Dermis microvascular lymphatic vessel endothelial cell (primary cell): ENCODE results near the gene PSAPL1. TPM values are rescaled to one million over a fixed set of nuclear protein-coding genes. Genes with fewer than 3 reads are reported as not detected.

ENCODE experiments used
- DNase-seq, 2 donors: peaks; one replicate each; pipeline versions ENCODE4 v3.0.0 to v3.0.0-alpha.2; 2010; ENCODE audit warnings: low read depth in 2 of 2
- total RNA-seq: library from RNA; depleted of rRNA; stranded (reverse); fragments of >200 nt; gene quantifications from 2 replicates; pipeline ENCODE4 v1.2.1, GENCODE V29; 2014

Gene PSAPL1
- total RNA-seq, 1 donor from 2014 or later, result not detected

DNA sequence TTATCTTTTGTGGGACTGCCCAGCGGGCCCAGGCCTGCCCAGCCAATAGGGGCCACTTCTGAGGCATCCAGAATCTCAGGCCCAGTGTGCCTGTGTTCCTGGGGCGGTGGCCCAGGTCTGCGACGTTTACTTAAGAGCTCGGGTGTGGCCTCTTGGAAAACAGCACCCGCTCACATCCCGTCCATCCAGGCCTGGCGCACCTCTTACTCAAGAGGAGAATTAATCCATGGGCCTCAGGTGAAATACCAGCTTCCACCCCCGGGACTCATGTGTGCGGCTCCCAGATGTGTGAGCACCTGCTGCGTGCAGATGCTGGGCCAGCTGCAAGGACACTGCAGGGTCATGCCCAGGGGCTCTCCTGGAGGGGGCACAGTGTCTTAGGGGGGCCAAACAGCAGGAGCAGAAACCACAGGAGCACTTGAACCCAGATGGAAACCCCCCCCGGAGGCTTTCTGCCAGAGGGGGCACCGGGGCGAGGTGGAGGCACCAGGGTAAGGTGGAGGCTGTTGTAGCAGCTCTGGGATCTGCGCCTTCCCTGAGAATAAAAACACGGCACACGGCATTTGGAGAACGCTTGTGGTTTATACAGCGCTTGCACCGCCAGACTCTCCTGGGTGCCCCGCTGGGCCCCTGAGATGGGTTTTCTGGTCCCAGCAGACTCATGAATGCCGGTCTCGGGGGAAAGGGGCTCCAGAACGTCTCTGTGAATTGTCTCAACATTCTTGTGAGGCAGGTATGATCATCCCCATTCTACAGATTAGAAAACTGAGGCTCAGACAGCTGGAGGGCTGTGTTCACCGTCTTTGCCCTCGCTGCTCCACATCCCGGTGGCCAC is 2.8 kb downstream of the PSAPL1 start:
- no peak for DNase-seq

GRCh38 chr4:7430965-7431695 is 3.6 kb downstream of the PSAPL1 start:
- DNase-seq, result no peak

GRCh38 chr4:7430368-7430964 is 4.3 kb downstream of the PSAPL1 start:
- no peak for DNase-seq

GRCh38 chr4:7429601-7430078 is 5.1 kb downstream of the PSAPL1 start:
- DNase-seq, result no peak

DNA sequence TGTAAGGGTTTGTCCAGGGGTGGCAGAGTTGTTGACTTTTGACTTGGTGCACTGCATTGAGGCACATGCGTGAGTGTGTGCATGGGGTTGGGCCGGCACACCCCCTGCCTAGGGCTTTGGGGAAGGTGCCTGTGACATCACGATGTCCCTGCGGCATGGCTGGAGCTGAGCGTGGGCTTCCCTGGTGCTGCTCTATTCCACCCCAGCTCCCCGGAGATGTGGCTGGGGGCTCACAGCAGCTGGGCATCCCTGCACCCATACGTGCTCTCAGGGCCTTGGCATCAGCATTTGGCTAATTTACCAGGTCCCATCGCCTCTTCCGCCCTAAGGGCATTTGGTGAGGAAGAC is 5.7 kb downstream of the PSAPL1 start:
- DNase-seq, result no peak

GRCh38 chr4:7428261-7429068 is 6.3 kb downstream of the PSAPL1 start:
- DNase-seq, result no peak

DNA sequence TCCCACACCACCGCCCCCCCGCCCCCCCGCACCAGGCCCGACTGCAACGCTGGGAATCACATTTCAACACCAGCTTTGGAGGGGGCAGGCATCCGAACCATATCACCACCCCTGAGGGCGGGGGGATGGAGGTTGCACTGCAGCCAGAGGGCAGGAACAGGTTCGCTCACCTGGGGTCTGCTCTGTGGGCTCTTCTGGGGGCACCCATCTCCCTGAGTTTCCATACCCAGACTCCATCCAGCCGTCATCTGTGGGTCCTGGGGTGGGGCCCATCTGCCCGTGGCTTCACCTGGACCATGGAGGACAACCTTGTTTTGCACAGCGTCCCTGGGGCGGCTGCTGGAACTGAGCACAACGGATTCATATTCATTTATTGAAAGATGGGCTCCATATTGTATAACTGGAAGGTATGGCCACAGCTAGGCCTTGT is 6.9 kb downstream of the PSAPL1 start:
- no peak for DNase-seq

GRCh38 chr4:7427361-7427760 is 7.4 kb downstream of the PSAPL1 start:
- no peak for DNase-seq

GRCh38 chr4:7426525-7427171 is 8.1 kb downstream of the PSAPL1 start:
- no peak for DNase-seq

GRCh38 chr4:7425591-7426468 is 8.9 kb downstream of the PSAPL1 start:
- no peak for DNase-seq

DNA sequence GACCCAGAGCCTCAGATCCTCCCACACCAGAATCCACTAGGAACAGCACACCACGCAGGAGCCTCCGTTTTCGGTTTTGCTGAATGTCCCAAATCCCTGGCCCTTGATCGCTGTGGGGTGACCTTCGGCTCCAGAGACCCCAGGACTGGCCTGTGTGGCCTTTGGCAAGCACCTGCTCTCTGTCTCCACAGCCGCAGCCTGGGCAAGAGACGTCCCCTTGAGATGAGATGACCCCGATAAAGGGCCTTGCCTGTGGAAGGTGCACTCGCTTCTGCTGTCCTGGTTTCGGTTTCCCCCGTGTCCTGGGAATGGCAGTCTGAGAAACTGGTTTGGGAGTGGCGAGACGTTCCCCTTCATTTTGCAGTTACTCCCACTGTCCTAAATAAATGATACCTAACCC is 9.6 kb downstream of the PSAPL1 start:
- no peak for DNase-seq

DNA sequence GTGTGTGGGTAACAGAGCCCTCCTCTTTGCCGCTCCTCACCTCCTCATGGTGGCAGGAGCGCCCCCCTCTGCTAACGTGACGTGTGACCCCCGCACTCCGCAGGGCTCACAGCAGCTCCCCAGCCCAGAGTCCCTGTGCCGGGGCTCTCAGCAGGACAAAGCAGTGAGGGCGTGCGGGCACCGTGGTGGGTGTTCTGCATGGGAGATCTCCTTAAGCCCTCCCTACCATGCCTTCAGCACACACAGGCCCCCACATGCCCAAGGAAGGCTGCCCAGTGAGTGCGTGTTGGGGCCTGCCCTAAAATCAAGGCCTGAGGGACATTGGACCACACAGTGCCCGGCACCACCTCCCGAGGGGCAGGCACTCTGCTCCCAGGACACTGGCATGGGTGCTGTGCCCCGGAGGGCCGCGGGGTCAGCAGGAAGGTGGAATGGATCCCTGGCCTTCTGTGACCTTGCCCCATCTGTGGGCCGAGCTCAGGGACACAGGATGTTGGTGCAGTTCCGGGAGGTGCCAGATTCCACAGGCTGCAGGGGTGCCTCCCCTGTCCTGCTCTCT is 10.1 kb downstream of the PSAPL1 start:
- DNase-seq, result no peak

- no peak for DNase-seq
These were observed 10.8 kb downstream of the PSAPL1 start for GRCh38 chr4:7423801-7424552.

DNA sequence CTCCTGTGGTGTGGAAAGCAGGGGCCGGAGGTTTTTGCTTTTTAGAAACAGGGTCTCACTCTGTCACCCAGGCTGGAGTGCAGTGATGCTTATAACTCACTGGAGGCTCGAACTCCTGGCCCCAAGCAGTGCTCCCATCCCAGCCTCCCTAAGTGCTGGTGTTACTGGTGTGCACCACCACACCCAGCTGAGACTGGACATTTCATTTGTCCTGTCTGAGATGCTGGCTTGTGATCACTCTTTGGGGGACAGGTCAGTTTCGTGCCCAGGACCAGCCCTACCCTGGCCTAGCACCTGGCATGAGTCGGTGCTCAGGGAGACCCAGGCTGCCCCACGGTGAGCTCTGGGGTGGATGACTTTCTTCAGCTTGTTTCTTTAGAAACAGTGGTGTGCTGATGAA is 11.3 kb downstream of the PSAPL1 start:
- DNase-seq, result no peak

- no peak for DNase-seq
These were observed 11.9 kb downstream of the PSAPL1 start for GRCh38 chr4:7422898-7423180.

GRCh38 chr4:7422151-7422897 is 12.4 kb downstream of the PSAPL1 start:
- no peak for DNase-seq

- no peak for DNase-seq
These were observed 13.2 kb downstream of the PSAPL1 start for GRCh38 chr4:7421356-7422150.

- no peak for DNase-seq
These were observed 14.1 kb downstream of the PSAPL1 start for GRCh38 chr4:7420661-7421040.
